Stimulated activated CD4-positive, alpha-beta T cell treated with anti-CD3 and anti-CD28 coated beads, Interleukin-15, amount 100 ng/mL, for 48 hours (primary cell): ENCODE measurements around the gene NEU1.
"Not testable (repeated sequence)": the region's sequence is repeated elsewhere in the genome, so short reads cannot be mapped to it uniquely, and the experiment has no call there.

Experiments
- DNase-seq, 2 donors: peaks; one replicate each; pipeline ENCODE4 v3.0.0-alpha.2; 2020; ENCODE audit warnings: low read depth in 2 of 2

The NEU1 gene

DNA sequence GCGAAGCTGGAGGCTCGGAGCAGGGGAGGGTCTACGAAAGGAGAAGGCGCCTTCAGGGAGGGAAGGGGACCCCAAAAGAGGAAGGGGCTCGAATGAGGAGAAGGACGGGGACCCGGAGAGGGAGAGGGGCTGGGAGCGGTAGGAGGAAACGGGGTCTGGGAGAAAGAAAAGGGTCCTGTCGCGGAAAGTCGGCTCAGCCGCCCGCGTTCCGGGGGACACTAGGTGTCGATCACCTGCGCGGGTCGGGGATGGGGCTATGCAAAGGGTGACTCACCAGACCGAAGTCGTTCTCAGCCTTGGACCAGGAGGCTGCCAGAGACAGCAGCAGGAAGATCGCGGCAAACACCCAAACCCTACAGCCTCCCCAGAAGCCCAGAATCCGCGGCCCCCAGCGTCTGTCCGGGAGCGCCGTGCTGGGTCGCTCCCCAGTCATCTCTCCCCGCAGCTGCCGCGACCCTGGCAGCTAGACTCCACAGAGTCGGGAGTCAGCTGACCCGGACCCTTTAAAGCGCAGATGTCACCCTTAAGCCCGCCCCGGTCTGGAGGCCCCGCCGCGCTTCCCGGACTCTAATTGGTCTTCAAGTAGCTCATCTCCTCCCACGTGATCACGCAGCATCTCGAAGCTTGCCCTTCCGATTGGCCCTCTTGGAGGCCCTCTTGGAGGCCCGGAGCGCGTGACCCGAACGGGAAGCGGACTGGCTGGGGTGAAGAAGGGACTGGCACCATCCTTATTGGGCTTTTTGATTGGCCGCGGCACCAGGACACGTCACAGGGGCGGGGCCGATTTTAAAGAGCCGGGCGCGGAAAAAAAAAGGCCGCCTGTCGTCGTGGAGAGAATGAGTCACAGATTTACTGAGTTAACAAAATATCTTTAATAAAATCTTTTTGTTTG lies at the start of gene NEU1:
Gene NEU1 (minus strand): TSS at position 478 of the 892 bp plus-strand sequence. CDS start 45 bp downstream, at position 433.
- peak; percentile 99 to 100 for DNase-seq

DNA sequence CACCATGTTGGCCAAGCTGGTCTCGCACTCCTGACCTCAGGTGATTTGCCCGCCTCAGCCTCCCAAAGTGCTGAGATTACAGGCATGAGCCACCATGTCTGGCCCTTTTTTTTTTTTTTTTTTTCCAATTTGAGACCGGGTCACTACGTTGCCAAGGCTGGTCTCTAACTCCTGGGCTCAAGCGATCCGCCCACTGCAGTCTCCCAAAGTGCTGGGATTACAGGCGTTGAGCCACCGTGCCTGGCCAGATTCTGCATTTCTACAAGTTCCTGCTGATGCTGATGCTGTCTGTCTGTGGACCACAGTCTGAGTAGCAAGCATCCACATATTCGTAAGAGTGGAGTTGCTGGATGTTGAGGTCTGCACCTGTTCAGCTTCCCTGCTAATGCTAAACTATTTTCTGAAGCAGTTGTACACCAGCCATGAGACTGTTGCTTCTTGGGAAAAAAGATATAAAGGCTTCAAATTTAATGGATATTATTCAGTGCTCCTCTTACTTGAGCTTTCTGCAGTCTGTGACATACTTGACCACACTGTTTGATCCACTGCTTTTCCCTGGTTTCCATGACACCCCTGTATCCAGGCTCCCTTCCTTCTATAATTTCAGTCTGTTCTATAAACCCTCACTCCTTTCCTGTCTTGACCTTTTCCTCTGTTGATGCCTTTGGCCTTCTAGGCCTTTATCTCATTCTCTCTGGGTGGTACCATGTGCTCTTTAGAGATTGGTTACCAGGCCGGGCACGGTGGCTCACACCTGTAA lies 49.4 kb upstream of the NEU1 start:
- no peak for DNase-seq

DNA sequence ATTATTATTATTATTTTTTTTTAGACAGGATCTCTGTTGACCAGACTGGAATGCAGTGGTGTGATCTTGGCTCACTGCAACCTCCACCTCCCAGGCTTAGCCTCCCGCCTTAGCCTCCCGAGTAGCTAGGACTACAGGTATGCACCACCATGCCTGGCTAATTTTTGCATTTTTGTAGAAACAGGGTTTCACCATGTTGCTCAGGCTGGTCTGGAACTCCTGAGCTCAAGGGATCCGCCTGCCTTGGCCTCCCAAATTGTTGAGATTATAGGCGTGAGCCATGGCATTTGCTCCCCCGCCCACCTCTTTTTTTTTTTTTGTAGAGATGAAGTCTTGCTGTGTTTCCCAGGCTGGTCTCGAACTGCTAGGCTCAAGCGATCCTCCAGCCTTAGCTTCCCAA lies 46.7 kb upstream of the NEU1 start:
- DNase-seq: not testable (repeated sequence)

DNA sequence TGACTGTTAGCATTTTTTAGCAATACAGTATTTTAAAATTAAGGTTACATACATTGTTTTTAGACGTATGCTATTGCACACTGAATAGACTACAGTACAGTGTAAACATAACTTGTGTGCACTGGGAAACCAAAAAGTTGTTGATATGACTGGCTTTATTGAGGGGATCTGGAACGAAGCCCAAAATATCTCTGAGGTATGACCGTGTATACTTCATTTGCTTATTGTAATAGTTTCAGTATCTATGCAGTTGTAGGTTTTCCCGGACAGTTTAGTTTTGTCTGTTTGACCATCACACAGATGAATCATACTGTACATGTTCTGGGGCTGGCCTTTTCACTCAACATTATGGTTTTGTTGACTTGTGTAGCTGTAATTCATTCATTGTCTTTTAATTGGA lies 46.2 kb upstream of the NEU1 start:
- DNase-seq: no peak

DNA sequence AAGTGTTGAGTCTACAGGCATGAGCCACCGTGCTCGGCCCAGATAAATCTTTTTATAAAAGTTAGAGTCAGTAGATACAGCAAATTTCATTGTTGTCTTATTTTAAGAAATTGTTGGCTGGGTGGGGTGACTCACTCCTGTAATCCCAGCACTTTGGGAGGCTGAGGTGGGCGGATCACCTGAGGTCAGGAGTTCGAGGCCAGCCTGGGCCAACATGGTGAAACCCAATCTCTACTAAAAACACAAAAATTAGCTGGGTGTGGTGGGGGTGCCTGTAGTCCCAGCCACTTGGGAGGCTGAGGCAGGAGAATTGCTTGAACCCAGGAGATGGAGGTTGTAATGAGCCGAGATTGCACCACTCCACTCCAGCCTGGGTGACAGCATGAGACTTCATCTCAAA lies 45.6 kb upstream of the NEU1 start:
- not testable (repeated sequence) for DNase-seq

DNA sequence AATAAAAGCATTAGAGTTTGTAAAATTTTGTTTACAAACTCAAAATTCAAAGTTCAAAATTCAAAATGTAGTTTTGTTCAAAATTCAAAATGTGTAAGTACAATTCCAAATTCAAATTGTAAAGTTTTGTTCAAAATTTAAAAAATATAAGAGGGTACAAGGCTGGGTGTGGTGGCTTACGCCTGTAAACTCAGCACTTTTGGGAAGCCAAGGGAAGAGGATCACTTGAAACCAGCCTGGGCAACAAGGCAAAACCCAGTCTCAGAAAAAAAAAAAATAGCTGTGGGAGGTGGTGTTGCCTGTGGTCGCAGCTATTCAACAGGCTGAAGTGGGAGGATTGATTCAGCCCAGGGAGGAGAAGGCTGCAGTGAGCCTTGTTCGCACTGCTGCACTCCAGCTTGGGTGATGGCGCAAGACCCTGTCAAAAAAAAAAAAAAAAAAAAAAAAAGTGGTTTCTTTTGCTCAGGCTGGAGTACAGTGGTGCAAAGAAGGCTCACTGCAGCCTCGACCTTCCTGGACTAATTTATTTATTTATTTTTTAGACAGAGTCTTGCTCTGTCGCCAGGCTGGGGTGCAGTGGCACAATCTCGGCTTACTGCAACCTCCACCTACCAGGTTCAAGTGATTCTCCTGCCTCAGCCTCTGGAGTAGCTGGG lies 44.7 kb upstream of the NEU1 start:
- DNase-seq: no peak

DNA sequence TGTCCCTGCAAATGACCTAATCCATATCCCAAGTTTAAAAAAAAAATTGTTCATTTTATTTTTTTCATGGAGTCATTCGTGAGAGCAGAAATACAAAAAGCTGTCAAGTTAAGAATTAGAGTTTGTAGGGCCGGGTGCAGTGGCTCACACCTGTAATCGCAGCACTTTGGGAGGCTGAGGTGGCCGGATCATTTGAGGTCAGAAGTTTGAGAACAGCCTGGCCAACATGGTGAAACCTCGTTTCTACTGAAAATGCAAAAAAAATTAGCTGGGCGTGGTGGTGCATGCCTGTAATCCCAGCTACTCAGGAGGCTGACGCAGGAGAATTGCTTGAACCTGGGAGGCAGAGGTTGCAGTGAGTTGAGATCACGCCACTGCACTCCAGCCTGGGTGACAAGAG lies 44.1 kb upstream of the NEU1 start:
- DNase-seq: not testable (repeated sequence)

DNA sequence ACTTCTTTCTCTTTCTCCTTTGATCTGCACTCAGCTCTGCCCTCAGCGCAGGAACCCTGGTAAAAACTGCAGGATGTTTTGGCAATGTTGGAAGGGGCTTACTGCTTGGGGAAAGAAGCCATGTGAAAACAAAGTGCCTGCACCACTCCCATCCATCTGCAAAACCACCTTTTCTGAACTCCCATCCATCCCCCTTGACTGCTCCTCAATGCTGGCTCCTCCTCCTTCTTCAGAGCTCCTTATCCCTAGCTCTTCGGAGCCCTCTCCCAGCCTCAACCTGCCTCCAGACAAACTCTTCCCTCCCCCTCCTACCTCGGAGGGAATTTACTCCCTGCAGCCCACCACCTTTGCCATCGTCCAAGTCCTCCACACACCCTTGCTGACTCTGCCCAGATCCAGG lies 43.5 kb upstream of the NEU1 start:
- DNase-seq: no peak

DNA sequence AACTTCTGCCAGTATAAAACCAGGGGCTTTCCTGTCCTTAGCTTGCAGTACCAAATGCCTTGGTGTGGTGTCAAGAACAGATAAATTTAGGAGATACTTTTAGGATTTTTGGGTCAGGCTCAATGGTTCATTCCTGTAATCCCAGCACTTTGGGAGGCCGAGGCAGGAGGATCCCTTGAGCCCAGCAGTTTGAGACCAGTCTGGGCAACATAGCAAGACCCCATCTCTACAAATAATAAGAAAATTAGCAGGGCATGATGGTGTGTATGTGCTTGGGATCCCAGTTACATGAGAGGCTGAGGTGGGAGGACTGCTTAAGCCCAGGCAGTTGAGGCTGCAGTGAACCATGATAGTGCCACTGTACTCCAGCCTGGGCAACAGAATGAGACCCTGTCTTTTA lies 42.4 kb upstream of the NEU1 start:
- DNase-seq: no peak

DNA sequence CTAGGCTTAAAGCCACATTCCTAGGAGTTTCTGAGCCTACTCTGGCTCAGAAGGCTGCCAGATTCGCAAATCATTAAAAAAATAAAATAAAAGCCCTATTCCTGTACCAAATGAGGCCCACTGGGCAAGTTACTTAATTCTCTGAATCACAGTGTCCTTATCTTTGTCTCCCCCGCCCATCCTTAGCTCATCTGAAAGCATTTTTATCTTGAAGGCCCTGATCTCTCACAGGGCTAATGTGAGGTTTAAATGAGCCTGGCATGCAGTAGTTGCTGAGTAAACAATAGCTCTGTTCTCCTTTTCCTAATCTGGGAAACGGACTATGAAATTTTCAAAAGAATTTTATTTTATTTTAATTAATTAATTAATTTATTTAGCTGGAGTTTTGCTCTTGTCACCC lies 41.3 kb upstream of the NEU1 start:
- DNase-seq: no peak

DNA sequence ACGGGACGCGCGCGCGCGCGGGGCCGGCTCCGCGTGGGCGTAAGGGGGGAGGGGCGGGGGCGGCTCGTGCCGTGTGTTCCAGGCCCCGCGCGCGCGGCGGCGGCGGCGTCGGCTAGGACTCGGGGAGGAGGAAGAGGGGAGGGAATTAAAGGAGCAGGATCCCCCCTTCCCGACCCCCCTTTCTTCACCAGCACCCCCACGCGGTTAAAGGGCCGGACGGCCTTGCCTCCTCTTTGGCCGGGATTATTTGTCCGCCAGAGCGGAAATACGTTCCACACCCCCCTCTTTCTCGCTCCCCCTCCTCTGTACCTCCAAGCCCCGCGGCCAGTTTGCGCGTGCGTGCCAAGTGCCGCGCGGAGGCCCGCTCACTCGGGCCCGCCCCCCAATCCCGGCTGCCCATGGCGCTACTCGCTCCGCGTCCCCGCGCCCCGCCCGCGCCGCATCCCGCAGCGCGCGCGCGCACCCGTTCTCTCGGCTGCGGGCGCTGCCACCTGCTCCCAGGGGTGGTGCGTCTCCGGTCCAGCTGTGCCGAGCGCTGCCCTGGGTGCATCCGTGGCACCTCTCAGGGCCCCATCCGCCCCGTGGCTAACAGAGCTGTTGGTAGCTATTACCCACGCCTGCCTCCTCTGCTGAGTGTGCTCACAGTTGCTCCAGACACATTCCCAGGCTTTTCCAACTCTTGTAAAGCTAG lies 39.5 kb upstream of the NEU1 start, which contains the start of gene ZBTB12:
Gene ZBTB12 (minus strand): TSS at position 134 of the 691 bp plus-strand sequence. CDS start 781 bp downstream, outside the sequence.
- DNase-seq: peak; percentile 70 to 80

DNA sequence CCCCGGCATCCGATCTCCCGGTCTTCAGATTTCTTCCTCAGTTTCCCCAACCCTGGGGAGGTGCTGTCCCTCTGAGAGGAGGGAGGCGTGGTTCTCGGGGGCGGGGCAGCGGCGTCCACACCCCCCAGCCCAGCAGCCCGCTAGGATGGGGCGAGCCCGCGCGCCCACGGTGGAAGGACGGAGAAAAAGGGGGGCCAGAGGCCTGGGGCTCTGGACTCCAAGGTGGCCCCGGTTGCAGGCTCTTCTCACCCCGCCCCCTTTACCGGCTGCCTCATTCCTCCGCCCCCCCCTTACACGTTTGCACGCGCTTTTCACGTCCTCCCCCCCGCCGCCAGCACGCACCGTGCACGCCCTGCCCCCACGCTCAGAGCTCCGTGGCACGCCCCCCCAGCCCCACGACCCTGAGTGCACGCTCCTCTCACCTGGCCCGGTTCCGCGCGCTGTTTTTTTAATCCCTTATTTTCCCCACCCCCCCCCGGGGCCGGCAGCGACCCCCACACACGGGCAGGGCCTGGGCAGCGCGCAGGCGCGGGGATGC lies 38.9 kb upstream of the NEU1 start:
- peak; percentile 59 to 60 for DNase-seq

DNA sequence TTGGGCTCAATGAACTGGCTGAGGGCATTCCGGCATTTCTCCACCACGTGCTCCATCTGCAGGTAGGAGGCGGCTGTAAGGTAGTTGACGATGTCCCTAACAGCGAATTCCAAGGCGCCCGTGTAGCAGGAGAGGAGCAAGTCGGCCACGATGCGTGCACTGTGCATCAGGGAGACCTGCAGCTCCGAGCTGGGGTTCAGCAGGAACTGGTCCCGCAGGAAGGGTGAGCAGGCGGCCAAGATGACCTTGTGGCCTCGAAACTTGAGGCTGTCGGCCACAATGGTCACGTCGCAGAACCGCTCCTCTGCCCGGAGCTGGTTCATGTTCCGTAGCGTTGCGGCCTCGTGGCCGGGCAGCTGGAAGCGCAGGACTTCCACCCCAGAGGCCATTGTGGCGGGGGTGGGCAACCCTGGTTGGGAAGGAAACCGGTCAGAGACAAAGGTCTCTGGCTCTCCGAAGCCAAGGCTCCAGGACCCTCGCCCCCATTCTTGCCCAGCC lies 38.3 kb upstream of the NEU1 start:
- no peak for DNase-seq

DNA sequence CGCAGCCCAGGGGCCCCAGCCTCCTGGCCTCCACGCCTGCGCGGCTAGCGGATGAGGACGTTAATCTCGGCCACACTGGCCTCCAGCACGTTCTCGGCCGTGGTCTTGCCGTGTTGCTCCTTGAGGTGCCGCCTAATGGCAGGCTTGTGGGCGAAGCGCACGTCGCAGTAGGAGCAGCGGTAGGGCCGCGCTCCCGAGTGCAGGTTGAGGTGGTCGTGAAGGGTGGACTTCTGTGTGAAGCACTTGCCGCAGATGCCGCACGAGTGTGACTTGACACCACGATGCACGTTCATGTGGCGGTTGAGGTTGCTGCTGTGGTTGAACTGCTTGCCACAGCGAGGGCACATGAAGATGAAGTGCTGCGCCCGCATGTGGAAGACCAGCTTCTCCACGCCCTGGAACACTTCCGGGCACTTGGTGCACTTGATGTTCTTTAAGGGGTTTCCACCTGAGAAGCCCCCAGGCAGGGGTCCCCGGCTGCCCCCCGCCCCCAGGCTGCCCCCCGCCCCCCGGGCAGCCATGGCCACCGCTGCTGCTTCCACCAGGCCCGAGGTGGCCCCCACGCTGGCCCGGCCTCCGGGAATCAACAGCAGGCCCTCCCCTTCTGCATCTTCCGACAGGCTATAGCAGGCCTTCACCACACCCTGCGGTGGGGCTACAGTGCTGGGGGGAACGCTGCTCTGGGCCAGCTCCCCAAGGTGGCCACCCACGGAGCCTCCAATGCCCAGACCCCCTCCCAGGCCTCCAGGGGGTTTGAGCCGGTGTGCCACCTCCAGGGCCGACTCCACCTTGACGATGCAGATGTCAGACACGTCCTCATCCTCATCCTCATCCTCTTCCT lies 37.5 kb upstream of the NEU1 start:
- DNase-seq: no peak

DNA sequence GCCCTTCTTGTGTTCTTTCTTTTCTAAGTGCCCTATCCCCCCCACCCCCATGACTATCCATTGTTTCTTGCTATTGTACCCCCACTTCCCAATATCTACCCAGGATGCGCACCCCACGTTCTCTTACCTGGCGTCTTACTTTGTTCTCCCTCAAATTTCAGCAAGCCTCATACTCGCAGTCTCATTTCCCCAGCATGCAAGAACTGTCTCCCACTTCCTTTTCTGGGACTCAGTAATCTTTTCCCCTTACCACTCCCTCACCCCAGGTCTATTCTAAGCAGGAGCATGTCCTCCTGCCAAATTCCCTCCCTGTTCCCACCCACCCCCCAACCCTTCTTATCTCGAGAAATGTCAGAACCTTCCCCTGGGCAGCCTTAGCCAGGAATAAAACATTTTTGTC lies 36.6 kb upstream of the NEU1 start:
- DNase-seq: no peak

DNA sequence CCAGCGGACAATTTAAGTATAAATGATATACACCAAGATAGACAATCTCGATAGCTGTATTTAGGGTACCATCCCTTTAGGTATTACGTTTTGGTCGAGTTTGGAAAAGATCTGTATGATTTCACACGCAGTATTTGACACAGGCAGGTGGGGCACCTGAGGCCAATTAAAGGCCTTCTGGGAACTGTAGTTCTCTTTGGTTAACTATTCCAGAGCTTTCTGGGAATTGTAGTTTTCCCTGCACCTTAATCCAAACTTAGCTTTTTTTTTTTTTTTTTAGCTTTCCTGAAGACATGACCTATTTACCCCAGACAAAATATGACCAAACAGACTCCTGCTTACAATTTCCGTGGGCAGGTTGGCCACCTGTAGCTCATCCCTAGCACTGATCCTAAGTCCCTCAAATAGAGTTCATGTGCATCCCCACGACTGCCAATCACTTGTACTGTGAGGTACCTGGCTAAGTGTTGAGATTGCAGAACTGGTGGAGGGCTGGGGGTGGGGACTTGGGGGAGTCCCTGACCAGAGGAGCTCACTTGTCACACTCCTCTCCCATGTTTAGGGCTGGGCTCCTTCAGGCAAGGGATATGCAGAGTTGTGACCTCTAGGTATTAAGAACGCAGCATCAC lies 35.9 kb upstream of the NEU1 start:
- DNase-seq: no peak

DNA sequence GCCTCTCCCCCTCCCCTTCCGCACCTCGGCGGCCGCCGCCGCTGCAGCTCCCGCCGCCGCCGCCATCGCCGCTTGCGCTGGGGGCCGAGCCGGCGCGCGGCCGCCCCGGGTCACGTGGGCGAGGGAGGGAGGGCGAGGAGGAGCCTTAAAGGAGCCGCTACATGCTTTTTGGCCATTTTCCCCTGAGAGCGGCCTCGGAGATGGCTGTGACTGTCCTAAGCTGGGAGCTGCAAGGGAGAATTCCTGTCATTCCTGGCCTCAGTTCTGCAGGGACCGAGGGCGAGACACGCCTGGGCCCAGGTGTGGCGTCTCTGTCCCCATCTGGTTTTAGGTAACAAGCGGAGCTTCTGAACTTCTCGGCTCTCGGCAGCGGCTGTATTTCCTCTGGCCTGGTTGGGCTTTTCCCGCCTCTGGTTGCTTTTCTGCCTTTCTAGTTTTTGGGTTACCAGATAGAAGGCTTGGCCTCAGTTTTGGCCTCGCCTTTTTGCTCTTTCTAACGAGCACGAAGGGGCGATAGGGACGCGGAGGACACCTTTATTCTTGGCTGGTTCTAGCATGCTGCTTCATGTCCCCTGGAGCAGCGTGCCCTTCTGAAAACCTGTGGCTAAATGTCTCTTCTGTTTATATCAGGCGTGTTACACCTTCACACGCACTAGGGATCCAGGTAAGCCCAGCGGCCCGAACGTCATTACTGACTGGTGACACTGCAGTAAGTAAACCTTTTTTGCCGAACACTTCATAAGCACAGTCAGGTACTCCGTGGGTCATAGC lies 35.2 kb upstream of the NEU1 start, which contains the start of gene EHMT2:
Gene EHMT2 (minus strand): TSS at position 87 of the 771 bp plus-strand sequence. CDS start 21 bp downstream, at position 66.
- DNase-seq: peak; percentile 72 to 84

DNA sequence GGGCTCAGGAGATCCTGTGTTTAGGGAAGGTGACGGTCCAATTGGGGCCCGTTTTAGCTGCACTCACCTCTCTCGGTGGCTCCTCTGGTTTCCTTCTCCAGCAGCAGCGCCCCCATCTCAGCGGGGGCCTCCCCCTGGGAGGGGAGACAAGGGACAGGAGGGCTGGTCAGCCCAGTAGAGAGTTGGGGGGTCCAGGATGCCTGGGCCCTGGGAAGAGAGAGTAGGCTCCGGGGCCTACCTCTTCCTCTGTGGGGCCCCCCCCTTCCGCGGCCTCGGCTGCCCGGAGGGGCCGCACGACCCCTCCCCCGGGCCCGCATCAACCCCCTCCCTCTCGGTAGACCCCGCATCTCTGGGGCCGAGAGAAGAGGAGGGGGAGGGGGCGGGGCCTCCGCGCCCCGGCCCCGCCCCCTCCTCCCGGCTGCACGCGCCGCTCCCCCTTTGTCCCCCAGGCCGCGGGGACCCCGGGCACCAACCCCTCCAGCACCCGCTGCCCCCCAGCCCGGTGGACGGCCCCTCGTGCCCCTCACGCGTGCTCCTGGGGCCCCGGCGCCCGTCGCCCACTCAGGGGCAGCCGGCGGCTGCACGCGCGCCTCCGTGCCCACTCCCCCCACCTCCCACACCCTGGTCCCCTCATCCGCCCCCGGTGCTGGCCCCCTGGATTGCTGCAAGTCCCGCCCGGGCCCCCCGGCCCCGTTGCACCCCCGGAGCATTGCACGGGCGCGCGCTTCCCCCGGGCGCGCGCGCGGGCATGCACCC lies 34.4 kb upstream of the NEU1 start:
- no peak for DNase-seq
